PFSK-1 (cell line): ENCODE data around the gene AQP10.

Experiments
- REST ChIP-seq, 2 experiments: IDR thresholded peaks; 2 replicates each; pipeline versions ENCODE4 v1.6.1 to v1.8.0; 2011 to 2012; ENCODE audit warnings: low read depth in 2 of 2, low read length in 2 of 2, control low read depth in 1 of 2, inconsistent platforms in 1 of 2, mild to moderate bottlenecking in 1 of 2, moderate library complexity in 1 of 2; ENCODE audit not compliant: insufficient read depth in 1 of 2
- TAF1 ChIP-seq: IDR thresholded peaks from 2 replicates; pipeline ENCODE4 v1.6.1; 2012; ENCODE audit warnings: low read length, control low read depth, borderline replicate concordance; ENCODE audit not compliant: insufficient read depth

DNA sequence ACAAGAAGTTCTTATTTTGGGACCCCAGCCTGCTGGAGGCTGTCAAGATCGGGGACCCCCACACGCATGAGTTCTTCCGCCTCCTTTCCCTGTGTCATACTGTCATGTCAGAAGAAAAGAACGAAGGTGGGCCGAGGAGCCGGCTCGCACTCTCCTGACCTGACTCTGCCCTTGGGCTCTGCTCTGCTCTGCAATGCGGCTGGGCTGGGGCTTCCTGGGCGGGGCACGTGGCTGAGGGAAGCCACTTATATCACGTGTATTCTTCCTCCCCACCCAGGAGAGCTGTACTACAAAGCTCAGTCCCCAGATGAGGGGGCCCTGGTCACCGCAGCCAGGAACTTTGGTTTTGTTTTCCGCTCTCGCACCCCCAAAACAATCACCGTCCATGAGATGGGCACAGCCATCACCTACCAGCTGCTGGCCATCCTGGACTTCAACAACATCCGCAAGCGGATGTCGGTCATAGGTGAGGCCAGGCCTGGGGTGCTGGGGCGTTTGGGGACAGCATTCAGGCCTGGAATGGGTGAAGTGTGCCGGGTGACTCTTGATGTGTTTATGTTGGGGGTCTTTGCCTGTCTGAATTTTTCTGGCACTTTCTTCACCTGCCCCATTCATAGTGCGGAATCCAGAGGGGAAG, 22.1 kb downstream of the AQP10 start:
- no peak for TF ChIP-seq REST (IDR thresholded peaks at IDR 0.05; ENCODE audit: insufficient read depth in 1 of 2, low read depth in 2 of 2, low read length in 2 of 2)
- no peak for TF ChIP-seq TAF1
